ENCODE results near the gene GABRA4.

GABRA4 gene

DNA sequence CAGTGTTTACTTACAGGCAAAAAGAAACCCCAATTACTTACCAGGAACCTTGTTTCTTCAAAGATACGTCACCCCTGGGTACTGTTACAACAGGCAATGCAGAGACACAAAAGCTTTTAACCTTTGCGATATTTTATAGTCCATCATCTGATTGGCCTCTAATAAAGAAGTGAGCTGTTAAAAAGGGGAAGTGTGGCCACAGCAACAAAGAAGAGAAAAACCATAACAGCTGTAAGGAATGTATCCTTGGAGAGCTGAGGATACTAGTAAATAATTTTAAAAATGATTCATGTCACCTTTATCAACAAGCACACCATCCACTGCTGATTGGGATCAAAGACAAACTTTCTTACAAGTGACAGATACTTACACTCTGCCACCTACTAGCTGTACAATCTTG is 14.1 kb downstream of the GABRA4 start:
- DNase-seq, result no peak

DNA sequence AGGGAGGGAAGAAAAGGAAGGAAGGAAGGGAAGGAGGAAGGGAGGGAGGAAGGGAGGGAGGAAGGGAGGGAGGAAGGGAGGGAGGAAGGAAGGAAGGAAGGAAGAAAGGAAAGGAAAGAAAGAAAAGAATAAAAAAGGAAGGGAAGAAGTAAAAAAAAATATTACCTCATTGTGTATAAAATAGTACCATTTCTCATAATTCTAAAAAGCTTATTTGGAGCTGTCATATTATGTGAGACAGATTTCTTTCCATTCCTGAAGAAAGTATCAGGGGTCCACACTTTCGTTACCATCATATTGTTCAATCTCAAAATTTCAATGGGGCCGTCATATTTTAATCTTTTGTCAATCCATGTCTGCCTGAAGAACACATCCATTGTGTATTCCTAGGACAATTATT is 16.1 kb downstream of the GABRA4 start:
- DNase-seq, result no peak

DNA sequence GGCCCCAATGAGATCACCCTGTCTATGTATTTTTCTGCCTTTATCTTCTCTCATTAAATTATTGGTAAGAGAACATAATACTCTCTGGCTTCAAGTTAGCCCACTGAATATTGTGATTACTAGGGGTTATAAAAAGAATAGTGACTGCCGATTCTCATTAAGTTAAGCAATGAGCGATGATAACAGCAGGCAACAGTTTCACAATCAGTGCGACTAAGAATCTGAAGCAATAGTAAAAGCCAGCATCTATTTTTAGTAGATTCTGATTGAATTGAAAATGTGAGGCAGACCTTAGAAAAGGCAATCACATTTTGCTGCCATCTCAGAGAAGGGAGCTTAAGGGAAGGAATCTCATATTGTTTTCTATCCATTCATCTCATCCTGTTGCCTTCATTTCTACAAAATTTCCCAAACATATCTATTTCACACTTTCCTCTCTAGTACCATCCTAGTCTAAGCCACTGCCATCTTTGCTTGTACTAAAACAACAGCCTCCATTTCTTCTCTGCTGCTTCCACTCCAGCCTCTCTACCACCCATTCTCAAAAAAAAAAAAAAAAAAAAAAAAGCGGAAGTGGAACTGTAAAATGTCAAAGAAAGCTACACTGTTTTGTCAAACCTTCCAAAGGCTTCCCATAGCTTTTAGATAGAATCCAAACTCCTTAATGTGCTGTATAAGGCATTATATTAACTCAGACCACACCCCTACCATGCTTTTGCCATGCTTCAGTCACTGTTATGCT is 17.4 kb downstream of the GABRA4 start:
- DNase-seq, result no peak

DNA sequence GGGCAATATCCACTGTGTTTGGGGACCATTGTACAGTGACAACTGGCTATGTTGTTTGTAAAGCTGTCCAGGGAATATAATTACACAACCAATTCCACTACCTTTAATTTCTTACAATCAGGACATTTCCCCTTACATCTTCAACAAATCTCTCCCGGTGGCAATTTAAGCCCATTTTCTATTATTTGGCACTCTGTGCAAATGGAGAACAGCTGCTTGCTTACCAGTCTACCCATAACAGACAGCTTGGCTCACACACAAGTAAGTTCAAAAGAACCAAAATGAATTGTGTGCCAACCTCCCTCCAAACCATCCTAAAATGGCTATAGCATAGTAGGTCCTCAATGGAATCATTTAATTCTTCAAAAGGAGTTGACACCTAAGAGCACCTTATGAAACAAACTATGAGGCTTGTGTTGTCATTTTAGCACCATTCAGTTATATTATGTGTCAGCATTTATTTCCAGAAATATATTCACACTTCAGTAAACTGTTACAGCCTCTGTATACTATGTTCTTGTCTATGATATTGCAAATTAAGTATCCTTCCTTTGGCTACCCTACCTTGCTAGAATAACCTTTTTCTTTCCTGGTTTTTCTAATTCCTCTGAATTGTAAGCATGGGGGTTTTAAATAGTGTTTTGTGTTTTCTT is 18.4 kb downstream of the GABRA4 start:
- no peak for DNase-seq

GRCh38 chr4:46968847-46969246 is 24.5 kb downstream of the GABRA4 start:
- DNase-seq, result no peak

DNA sequence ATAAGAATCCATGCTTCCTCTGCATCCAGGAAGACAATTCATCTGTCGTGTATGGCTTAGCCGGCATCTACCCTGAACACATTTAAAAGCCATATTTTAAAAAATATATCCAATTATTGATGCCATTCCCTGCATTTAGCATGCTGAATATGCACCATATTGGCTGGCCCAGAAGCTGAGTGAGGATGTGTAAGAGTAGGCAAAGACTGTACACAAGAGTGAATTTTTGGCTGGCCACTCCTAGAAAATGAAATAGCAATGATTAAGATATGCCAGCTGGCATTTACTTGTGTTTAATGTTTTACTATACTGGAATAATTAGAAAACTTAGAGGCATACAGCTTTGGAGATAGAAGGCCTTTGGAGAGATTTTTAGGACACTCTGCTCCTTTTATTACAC is 25.8 kb downstream of the GABRA4 start:
- DNase-seq, result no peak

DNA sequence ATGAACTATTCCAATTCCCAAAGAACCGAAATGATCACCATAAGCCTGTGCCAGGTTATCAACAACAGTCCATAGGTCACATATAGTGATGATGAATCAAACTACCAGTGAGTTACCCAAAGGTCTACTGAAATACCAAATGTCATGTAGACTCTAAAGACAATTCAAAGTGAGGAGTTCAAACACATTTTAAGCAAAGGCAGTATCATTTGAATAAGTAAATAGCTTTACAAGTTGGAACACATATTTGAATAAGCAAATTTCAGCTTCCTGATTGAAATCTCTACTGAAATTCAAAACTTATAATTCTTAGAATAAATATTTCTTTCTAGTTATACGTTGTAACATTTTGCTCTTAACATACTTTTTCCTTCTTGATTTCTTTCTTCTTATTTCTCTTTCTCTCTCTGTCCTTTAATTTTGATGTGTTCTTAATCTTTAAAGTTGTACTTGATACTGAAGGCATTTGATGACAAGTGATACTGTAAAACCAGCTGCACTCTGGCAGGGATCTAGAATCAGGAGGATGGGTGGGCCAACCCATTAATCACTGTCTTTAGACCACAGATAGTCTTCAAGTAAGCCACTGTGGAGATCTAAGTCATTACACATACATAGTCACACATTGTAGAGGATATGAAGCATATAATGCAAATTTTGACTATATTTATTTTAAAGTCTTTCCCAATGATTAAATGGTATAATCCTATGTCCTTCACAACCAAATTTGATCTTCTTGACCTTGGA is 34.5 kb downstream of the GABRA4 start:
- no peak for DNase-seq

- no peak for DNase-seq
Observed at GRCh38 chr4:46956451-46956850, 36.9 kb downstream of the GABRA4 start.

- DNase-seq, result no peak
Observed at GRCh38 chr4:46955601-46956000, 37.8 kb downstream of the GABRA4 start.

DNA sequence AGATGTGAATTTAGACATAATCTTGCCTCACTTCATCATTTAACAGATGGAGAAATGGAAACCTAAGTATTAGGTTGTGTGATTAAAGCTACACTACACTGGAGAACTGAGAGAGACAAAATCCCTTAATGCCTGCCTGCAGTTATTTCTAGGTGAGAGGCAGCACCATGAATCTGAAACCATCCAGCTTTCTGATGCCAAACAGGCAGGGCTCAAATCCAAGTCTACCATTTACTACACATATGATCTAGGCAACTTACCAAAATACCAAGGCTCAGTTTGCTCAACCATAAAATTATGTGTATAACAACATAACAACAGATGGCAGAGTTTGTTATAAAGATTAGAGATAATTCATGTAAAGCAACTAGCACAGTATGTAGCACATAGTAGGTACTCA is 38.7 kb downstream of the GABRA4 start:
- no peak for DNase-seq

GRCh38 chr4:46953564-46953963 is 39.8 kb downstream of the GABRA4 start:
- no peak for DNase-seq

DNA sequence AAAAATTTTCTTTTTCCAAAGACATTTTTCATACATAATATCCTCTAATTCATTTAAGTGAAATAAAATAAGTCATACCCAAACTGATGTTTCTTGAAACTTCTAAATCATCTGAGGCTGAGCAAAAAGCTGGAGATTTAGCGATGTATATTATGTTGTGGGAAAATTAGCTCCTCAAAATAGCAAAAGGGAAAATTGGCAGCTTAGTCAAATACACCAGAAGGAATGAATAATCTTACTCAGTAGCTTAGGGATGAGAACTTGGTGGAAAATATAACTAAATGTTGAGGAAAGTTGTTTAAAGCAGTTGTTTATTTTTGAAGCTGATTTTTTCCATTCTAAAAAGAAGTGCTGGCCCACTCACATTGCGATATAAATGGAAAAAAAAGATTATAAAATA is 40.9 kb downstream of the GABRA4 start:
- DNase-seq, result no peak

GRCh38 chr4:46950826-46951225 is 42.6 kb downstream of the GABRA4 start:
- DNase-seq, result no peak

DNA sequence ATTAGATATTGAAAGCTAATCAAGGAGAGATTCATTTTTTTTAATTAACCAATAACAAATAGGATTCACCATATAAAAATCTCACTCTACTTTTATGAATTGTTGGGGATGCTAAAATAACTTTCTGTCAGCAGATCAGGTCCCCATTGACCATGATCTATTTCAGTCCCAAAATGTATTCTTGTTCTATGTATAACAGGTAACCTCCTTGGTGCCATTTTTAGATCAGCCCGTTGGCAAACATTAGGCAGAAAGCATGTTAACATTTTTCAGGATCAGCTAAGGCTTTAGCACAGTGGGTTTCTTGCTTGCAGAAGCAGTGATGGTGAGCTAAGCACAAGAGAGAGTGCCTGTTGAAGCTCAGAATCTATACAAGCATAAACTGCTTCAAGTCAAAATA is 43.6 kb downstream of the GABRA4 start:
- DNase-seq, result no peak

GRCh38 chr4:46947541-46947940 is 45.8 kb downstream of the GABRA4 start:
- no peak for DNase-seq

DNA sequence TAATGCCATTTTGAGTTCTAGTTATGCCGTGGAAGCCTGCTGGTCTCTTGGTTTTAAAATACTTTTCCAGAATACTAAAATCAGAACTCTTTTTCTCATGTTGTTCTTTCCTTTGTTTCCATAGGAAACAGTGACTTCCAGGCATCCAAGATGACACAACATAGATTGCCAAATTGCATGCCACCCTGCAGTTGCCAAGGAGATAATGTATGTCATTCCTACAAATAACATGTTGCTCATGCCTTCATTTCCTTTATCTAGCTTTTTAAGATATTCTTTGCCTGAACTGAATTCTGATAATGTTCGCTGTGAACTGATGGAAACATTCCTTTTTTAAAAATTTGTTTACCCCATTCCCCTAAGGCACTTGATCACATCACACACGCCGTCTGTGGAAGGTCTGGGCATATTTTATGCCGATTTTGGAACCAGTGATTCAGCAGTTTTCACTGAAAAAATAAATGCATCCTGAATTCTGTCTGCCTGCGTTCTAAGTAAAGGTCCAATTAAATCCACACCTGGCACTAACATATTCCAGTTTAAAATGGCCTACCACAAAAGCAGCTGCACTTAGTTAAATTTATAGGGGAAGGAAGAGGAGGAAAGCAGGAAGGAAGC is 46.4 kb downstream of the GABRA4 start:
- DNase-seq, result peak; percentile 35

DNA sequence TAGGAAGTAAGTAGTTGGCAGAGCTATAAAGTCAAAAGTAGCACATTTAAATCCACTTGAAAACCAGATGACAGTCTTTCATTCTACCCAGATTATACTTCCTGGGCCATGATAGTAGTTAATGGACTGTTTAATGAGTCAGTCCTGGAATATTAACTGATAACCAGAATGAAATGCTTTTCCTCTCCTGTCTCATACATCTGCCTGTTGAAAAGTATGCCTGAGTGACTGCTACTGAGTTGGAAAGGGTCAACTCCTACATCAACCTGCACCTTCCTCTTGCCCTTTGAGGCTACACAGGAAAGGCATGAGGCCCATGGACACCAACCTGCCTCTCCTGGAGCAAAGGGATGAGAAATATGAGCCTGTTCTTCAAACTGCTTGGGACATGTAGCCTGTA is 48.3 kb downstream of the GABRA4 start:
- no peak for DNase-seq

DNA sequence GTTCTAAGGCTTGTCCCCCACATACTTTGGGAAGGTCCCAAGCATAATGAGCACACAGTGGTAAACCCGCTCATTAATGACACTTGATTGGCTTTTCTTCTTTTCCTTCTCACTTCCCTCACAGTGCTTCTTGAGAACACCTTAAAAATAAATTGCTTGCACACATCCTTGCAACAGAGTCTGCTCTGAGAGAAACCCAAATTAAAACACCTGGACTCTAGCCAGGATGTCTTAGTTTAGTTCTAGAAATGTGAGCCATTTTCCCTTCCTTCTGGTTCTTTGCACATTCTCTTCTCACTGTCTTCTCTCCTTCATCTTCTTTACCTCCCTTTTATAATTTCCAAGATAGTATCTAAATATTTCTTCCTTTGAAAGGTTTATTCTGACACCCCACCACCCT is 49.0 kb downstream of the GABRA4 start:
- no peak for DNase-seq

GRCh38 chr4:46937493-46937892 is 55.9 kb downstream of the GABRA4 start:
- no peak for DNase-seq

- DNase-seq, result no peak
Observed at GRCh38 chr4:46934726-46935125, 58.7 kb downstream of the GABRA4 start.

- DNase-seq, result no peak
Observed at GRCh38 chr4:46933686-46934085, 59.7 kb downstream of the GABRA4 start.

- DNase-seq, result peak; percentile 48
Observed at GRCh38 chr4:46931981-46932380, 61.4 kb downstream of the GABRA4 start.

DNA sequence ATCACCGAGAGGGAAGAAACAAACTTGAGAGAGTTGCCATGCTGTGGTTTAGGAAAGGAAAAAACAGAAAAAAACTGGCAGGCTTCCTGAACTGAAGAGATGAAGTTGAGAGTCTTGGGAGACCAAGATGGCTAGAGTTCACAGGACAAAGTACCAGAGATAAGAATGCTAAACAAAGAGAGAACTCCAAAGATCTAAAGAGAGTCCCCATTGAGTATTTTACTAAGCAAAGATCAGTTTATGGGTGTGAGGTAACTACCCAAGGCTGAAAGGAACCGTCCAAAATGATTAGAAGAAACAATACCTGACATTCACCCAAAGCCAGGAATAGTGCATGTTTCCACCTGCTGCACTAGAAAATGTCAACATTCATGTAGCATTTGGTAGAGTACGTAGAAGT is 62.5 kb downstream of the GABRA4 start:
- DNase-seq, result no peak

Data from fibroblast of skin of back (primary cell).